BJ (cell line): ENCODE results near the gene ATF3. TPM values are rescaled to one million over a fixed set of nuclear protein-coding genes. Genes with fewer than 3 reads are reported as not detected.

Source experiments
- CTCF ChIA-PET: fragments of 350-600 bp; formaldehyde crosslinking; extraction: SDS; loops from one replicate; lab custom pipeline; 2021; ENCODE audit warnings: antibody characterized with exemption, inconsistent platforms; lab: Yijun Ruan, JAX
- POLR2A ChIA-PET: fragments of 300-600 bp; sonication (Branson Sonifier 250); formaldehyde crosslinking; extraction: SDS; loops from one replicate; lab custom pipeline; 2021; ENCODE audit warnings: antibody characterized with exemption; lab: Charles Lee
- DNase-seq: peaks from one replicate; pipeline ENCODE4 v3.0.0-alpha.2; 2011; ENCODE audit warnings: low read depth
- H3K27me3 ChIP-seq: 2 replicates; pipeline ENCODE4 v1.6.0; 2011; ENCODE audit warnings: low read length; ENCODE audit not compliant: control insufficient read depth, insufficient read depth
- H3K36me3 ChIP-seq: 2 replicates; pipeline ENCODE4 v1.5.1; 2011; ENCODE audit warnings: low read length; ENCODE audit not compliant: control insufficient read depth, insufficient read depth
- H3K4me3 ChIP-seq: 2 replicates; pipeline ENCODE4 v1.5.1; 2011; ENCODE audit warnings: low read depth, mild to moderate bottlenecking, control low read depth, low read length
- polyA plus RNA-seq: library from polyadenylated mRNA; depleted of rRNA; stranded (reverse); fragments of >200 nt; gene quantifications from 2 replicates; pipeline ENCODE4 v1.2.3, GENCODE V29; 2011
- TF ChIP-seq, protein P1 (sequence below): IDR thresholded peaks from 2 replicates; pipeline ENCODE4 v1.5.1; 2011; ENCODE audit warnings: low read depth, mild to moderate bottlenecking, control low read depth, inconsistent platforms, low read length, moderate library complexity; ENCODE audit not compliant: insufficient read depth

ATF3 gene
- polyA plus RNA-seq, 1 experiment, result 5.6 TPM

DNA sequence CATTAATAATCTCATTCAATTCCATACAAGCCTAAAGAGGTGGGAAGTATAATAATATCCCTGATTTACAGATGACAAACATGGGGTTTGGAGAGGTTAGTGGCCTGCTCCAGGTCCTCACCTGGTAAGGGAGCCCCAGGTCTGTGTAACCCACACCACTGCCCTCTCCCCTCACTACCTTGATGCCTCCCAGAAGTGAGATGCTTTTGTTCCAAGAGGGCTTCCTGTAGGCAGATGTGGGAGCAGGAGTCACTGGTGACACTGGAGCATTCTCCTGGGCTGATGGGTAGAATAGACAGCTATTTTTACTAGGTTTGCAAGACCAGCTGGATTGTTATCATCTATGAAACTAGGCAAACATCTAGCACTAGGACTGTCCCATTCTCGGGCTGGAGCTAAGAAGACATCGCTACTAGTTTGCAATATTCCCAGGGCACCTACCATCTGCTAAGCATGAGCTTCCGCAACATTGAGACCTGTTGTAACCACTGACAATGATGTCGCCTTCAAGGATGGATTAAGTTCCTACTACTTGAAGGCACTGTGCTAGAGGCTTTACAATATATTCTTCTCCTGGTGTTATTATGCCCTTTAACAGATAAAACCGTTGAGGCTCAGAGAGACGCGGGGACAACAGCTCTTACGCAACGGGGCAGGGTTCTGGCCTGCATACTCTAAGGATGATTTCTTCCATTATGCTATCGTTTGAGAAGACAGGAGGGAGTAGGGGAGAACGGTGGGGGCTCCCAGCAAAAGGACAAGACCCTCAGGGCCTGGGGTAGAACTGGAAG lies 56.0 kb downstream of the ATF3 start:
- no peak for DNase-seq
- CTCF ChIA-PET, result interaction anchor here (0.6 to 2.8 kb wide), 44 partner anchors 8 to 406 kb away, joined by 3 to 35 read pairs (median 5); partner anchors contain the start of genes ATF3, BATF3, NSL1 and TATDN3
- TF ChIP-seq, protein P1, sequence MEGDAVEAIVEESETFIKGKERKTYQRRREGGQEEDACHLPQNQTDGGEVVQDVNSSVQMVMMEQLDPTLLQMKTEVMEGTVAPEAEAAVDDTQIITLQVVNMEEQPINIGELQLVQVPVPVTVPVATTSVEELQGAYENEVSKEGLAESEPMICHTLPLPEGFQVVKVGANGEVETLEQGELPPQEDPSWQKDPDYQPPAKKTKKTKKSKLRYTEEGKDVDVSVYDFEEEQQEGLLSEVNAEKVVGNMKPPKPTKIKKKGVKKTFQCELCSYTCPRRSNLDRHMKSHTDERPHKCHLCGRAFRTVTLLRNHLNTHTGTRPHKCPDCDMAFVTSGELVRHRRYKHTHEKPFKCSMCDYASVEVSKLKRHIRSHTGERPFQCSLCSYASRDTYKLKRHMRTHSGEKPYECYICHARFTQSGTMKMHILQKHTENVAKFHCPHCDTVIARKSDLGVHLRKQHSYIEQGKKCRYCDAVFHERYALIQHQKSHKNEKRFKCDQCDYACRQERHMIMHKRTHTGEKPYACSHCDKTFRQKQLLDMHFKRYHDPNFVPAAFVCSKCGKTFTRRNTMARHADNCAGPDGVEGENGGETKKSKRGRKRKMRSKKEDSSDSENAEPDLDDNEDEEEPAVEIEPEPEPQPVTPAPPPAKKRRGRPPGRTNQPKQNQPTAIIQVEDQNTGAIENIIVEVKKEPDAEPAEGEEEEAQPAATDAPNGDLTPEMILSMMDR, result no peak
- no peak overlapping the region for H3K4me3 ChIP-seq
- H3K27me3 ChIP-seq, result no peaks in the 10 kb centered on the region
- POLR2A ChIA-PET, result no interaction called here
- no peaks in the 10 kb centered on the region for H3K36me3 ChIP-seq

- Histone ChIP-seq H3K27me3 (no peaks in the 10 kb centered on the region), H3K4me3 (peak overlapping the region; percentile 75), H3K36me3 (no peaks in the 10 kb centered on the region)
- no peak for DNase-seq
- TF ChIP-seq, protein P1, result peak; percentile 94
- ChIA-PET POLR2A (no interaction called here), CTCF (interaction anchor here (0.6 to 2.8 kb wide), 44 partner anchors 9 to 405 kb away, joined by 3 to 35 read pairs (median 5); partner anchors contain the start of genes ATF3, BATF3, NSL1 and TATDN3)
Observed at GRCh38 chr1:212665241-212666115, 56.9 kb downstream of the ATF3 start.

DNA sequence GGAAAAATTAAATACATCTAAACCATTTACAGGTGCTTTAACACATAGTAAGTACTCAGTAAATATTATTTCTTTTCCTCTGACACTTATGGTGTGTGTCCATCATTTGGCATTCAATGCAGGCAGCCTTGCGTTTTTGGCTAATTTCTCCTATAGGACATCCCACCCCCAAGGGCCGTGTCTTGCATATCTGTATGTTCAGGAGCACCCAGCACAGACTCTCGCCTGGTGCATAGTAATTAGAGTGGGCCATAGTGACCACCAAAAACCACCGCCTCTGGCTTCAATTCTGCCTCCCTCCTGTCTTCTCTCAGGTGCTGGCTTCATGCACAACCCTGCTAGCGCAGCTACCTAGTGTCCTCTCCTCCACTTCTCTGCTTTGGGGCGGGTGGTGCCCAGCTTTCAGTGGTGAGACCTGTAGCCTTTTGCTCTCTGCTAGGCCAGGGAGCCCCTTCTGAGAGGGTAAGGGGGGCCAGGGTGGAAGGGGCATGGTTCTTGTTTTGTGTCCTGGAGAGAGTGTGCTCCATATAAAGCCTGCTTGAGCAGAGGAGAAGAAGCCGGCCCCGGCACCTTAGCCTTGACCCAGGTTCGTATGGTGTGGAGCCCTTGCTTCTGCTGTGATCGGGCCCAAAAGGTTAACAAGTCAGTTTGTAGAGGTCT lies 57.7 kb downstream of the ATF3 start:
- POLR2A ChIA-PET, result no interaction called here

DNA sequence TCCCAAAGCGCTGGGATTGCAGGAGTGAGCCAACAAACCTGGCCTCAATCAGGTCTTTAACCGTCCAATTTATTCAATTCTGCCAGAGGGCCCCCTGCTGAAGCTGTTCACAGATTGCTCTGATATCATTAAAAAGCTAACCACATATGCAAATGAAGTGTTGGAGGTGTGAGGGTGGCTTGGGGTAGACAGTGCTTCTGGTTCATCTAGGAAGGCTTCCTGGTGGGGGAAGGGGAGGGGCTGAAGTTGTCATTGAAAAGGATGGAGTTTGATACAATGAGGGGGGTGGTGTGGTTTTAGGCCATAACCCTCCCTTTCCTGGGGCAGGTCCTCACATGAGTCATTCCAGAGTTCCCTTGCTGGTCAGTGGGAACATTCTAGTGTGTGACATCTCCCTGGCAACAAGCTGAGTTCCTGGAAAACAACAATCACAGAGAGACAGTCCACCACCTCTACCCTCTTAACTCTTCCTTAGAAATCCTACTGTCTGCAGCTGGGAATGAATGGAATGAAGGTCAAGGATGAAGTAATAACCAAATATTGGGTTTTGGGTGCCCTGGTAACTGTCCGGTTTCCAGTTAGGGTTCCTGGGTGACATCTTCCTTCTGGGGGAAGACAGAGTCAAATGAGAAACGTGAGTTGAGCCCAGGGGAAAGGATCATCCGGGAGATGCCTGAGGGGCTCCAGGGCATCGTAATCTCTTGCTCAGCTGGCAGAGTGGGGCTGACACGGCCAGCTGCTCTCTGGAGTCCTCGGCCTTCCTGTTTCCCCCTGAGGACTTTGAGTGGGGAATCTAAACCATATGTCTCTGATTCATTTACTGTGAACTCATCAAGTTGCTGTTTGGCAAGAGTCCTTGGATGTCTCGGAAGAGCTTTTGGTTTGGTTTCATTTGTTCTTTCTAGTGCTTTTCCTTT lies 58.9 kb downstream of the ATF3 start:
- peak; percentile 99 for DNase-seq
- Histone ChIP-seq H3K36me3 (no peaks in the 10 kb centered on the region), H3K4me3 (0 out of 2 replicates have a peak overlapping the region, but pooled peaks have one; percentile 1), H3K27me3 (no peaks in the 10 kb centered on the region; the same call in 1 of the 2 replicates)
- ChIA-PET POLR2A (no interaction called here), CTCF (interaction anchor here (0.5 to 2.7 kb wide), 14 partner anchors 10 to 1263 kb away, joined by 3 to 14 read pairs (median 5); partner anchors contain the start of genes ATF3, NSL1 and TATDN3)
- TF ChIP-seq, protein P1, result no peak

More for the DNA sequence above, 57.7 kb downstream of the ATF3 start:
- no peaks in the 10 kb centered on the region for H3K27me3 ChIP-seq
- TF ChIP-seq, protein P1, result no peak
- no peak overlapping the region for H3K4me3 ChIP-seq
- no peaks in the 10 kb centered on the region for H3K36me3 ChIP-seq
- CTCF ChIA-PET, result interaction anchor here (1.0 to 2.8 kb wide), 27 partner anchors 10 to 348 kb away, joined by 3 to 35 read pairs (median 7); partner anchors contain the start of genes NSL1 and TATDN3
- DNase-seq, result no peak
